WTC11 (cell line): ENCODE results near the gene MTUS2. TPM values are rescaled to one million over a fixed set of nuclear protein-coding genes. Genes with fewer than 3 reads are reported as not detected.

Experiments used
- ATAC-seq: fragments of 200-7000 bp; cut with Tn5 transposase; 2 replicates; pipeline ENCODE4 v1.10.0; 2021; ENCODE audit warnings: mild to moderate bottlenecking, moderate library complexity
- CTCF ChIA-PET: fragments of 300-600 bp; sonication (Branson Sonifier 250); formaldehyde crosslinking; loops from one replicate; lab custom pipeline; 2021; ENCODE audit warnings: antibody characterized with exemption; lab: Charles Lee
- POLR2A ChIA-PET: fragments of 350-600 bp; sonication (Branson Sonifier 250); formaldehyde crosslinking; loops from one replicate; lab custom pipeline; 2021; ENCODE audit warnings: antibody characterized with exemption; lab: Charles Lee
- DNase-seq: peaks from one replicate; pipeline ENCODE4 v3.0.0; 2021; ENCODE audit warnings: low spot score
- H3K27ac Mint-ChIP-seq: 2 replicates; pipeline ENCODE4 v1.8.0; 2021; ENCODE audit warnings: mixed read lengths
- H3K27me3 Mint-ChIP-seq: 2 replicates; pipeline ENCODE4 v1.8.0; 2021; ENCODE audit warnings: low read depth, mild to moderate bottlenecking, moderate library complexity, mixed read lengths
- H3K36me3 Mint-ChIP-seq: 2 replicates; pipeline ENCODE4 v1.8.0; 2021; ENCODE audit warnings: mixed read lengths
- H3K4me1 Mint-ChIP-seq: 2 replicates; pipeline ENCODE4 v1.8.0; 2022; ENCODE audit warnings: mixed read lengths
- H3K4me3 Mint-ChIP-seq: 2 replicates; pipeline ENCODE4 v1.8.0; 2021; ENCODE audit warnings: mild to moderate bottlenecking, moderate library complexity, mixed read lengths
- H3K9me3 Mint-ChIP-seq: 2 replicates; pipeline ENCODE4 v1.8.0; 2021; ENCODE audit warnings: mixed read lengths
- ARID4B ChIP-seq: sonication (generic); formaldehyde crosslinking; IDR thresholded peaks from 2 replicates; pipeline ENCODE4 v1.8.0; 2023; ENCODE audit warnings: missing genetic modification reagents, mild to moderate bottlenecking, borderline replicate concordance
- CBFB ChIP-seq: sonication (generic); formaldehyde crosslinking; IDR thresholded peaks from 2 replicates; pipeline ENCODE4 v1.8.1; 2022; ENCODE audit warnings: mild to moderate bottlenecking, low read depth, missing genetic modification reagents
- CREB1 ChIP-seq: sonication (generic); formaldehyde crosslinking; IDR thresholded peaks from 2 replicates; pipeline ENCODE4 v1.8.0; 2023; ENCODE audit warnings: mild to moderate bottlenecking, missing genetic modification reagents
- CREM ChIP-seq: sonication (generic); formaldehyde crosslinking; IDR thresholded peaks from 2 replicates; pipeline ENCODE4 v1.8.1; 2022; ENCODE audit warnings: mild to moderate bottlenecking, missing genetic modification reagents, moderate library complexity
- ELF4 ChIP-seq: sonication (generic); formaldehyde crosslinking; IDR thresholded peaks from 2 replicates; pipeline ENCODE4 v1.8.1; 2022; ENCODE audit warnings: low read depth, mild to moderate bottlenecking, moderate library complexity, missing genetic modification reagents
- ERG ChIP-seq: fragments of 250-450 bp; sonication (Bioruptor Pico); IDR thresholded peaks from 2 replicates; pipeline ENCODE4 v1.8.0; 2021; ENCODE audit warnings: mild to moderate bottlenecking
- ESRRA ChIP-seq: sonication (generic); formaldehyde crosslinking; IDR thresholded peaks from 2 replicates; pipeline ENCODE4 v1.8.1; 2022; ENCODE audit warnings: mild to moderate bottlenecking, missing genetic modification reagents, borderline replicate concordance
- ETV6 ChIP-seq: sonication (generic); formaldehyde crosslinking; IDR thresholded peaks from 2 replicates; pipeline ENCODE4 v1.8.1; 2022; ENCODE audit warnings: mild to moderate bottlenecking, missing genetic modification reagents
- FOXJ3 ChIP-seq: sonication (generic); formaldehyde crosslinking; IDR thresholded peaks from 2 replicates; pipeline ENCODE4 v1.9.0; 2021; ENCODE audit warnings: missing genetic modification reagents, mild to moderate bottlenecking, borderline replicate concordance
- GTF2I ChIP-seq: fragments of 250-450 bp; sonication (Bioruptor Pico); conservative IDR thresholded peaks from 2 replicates; pipeline ENCODE4 v1.4.0; 2021; ENCODE audit warnings: mild to moderate bottlenecking
- IRF2 ChIP-seq: sonication (generic); formaldehyde crosslinking; IDR thresholded peaks from 2 replicates; pipeline ENCODE4 v1.8.0; 2022; ENCODE audit warnings: low read depth, missing genetic modification reagents, borderline replicate concordance
- JAZF1 ChIP-seq: fragments of 250-450 bp; sonication (Bioruptor Pico); IDR thresholded peaks from 2 replicates; pipeline ENCODE4 v1.9.0; 2021; ENCODE audit warnings: moderate library complexity, mild to moderate bottlenecking, inconsistent platforms
- KAT7 ChIP-seq: sonication (generic); formaldehyde crosslinking; IDR thresholded peaks from 2 replicates; pipeline ENCODE4 v1.8.1; 2023; ENCODE audit warnings: missing genetic modification reagents, mild to moderate bottlenecking, borderline replicate concordance
- MAX ChIP-seq: sonication (generic); formaldehyde crosslinking; IDR thresholded peaks from 2 replicates; pipeline ENCODE4 v1.8.0; 2022; ENCODE audit warnings: mild to moderate bottlenecking, missing genetic modification reagents
- MYBL2 ChIP-seq: sonication (generic); formaldehyde crosslinking; IDR thresholded peaks from 2 replicates; pipeline ENCODE4 v1.8.1; 2023; ENCODE audit warnings: mild to moderate bottlenecking, moderate library complexity, missing genetic modification reagents
- NFATC4 ChIP-seq: fragments of 250-450 bp; sonication (Bioruptor Pico); IDR thresholded peaks from 2 replicates; pipeline ENCODE4 v1.9.0; 2021; ENCODE audit warnings: mild to moderate bottlenecking
- NFE2L1 ChIP-seq: sonication (generic); formaldehyde crosslinking; IDR thresholded peaks from 2 replicates; pipeline ENCODE4 v1.8.1; 2023; ENCODE audit warnings: missing genetic modification reagents
- NR1H2 ChIP-seq: sonication (generic); formaldehyde crosslinking; IDR thresholded peaks from 2 replicates; pipeline ENCODE4 v1.9.0; 2021; ENCODE audit warnings: mild to moderate bottlenecking, moderate library complexity, missing genetic modification reagents
- NR3C1 ChIP-seq: sonication (generic); formaldehyde crosslinking; conservative IDR thresholded peaks from 2 replicates; pipeline ENCODE4 v1.8.1; 2023; ENCODE audit warnings: low read depth, mild to moderate bottlenecking, missing genetic modification reagents
- RORB ChIP-seq: fragments of 250-450 bp; sonication (Bioruptor Pico); IDR thresholded peaks from 2 replicates; pipeline ENCODE4 v1.9.0; 2021; ENCODE audit warnings: mild to moderate bottlenecking
- SMAD4 ChIP-seq: sonication (generic); formaldehyde crosslinking; IDR thresholded peaks from 2 replicates; pipeline ENCODE4 v1.8.0; 2022; ENCODE audit warnings: mild to moderate bottlenecking, missing genetic modification reagents
- SOX15 ChIP-seq: fragments of 250-450 bp; sonication (Bioruptor Pico); IDR thresholded peaks from 2 replicates; pipeline ENCODE4 v1.9.0; 2021; ENCODE audit warnings: mild to moderate bottlenecking
- TEAD4 ChIP-seq: sonication (generic); formaldehyde crosslinking; IDR thresholded peaks from 2 replicates; pipeline ENCODE4 v1.8.0; 2022; ENCODE audit warnings: mild to moderate bottlenecking, missing genetic modification reagents
- TP53 ChIP-seq: sonication (generic); formaldehyde crosslinking; IDR thresholded peaks from 2 replicates; pipeline ENCODE4 v1.8.1; 2023; ENCODE audit warnings: mild to moderate bottlenecking, missing genetic modification reagents
- USF1 ChIP-seq: sonication (generic); formaldehyde crosslinking; IDR thresholded peaks from 2 replicates; pipeline ENCODE4 v1.8.0; 2022; ENCODE audit warnings: mild to moderate bottlenecking, missing genetic modification reagents
- ZMAT4 ChIP-seq: fragments of 250-450 bp; sonication (Bioruptor Pico); IDR thresholded peaks from 2 replicates; pipeline ENCODE4 v1.9.0; 2021; ENCODE audit warnings: mild to moderate bottlenecking
- ZNF423 ChIP-seq: fragments of 250-450 bp; sonication (Bioruptor Pico); IDR thresholded peaks from 2 replicates; pipeline ENCODE4 v2.1.2; 2022; ENCODE audit warnings: mild to moderate bottlenecking, moderate library complexity
- ZNF532 ChIP-seq: fragments of 250-450 bp; sonication (Bioruptor Pico); IDR thresholded peaks from 2 replicates; pipeline ENCODE4 v1.9.0; 2021; ENCODE audit warnings: mild to moderate bottlenecking, borderline replicate concordance
- ZNF671 ChIP-seq: fragments of 250-450 bp; sonication (Bioruptor Pico); IDR thresholded peaks from 2 replicates; pipeline ENCODE4 v1.8.0; 2021; ENCODE audit warnings: mild to moderate bottlenecking
- total RNA-seq: library from RNA; stranded (reverse); gene quantifications from 3 replicates; pipeline ENCODE4 v1.2.3, GENCODE V29; 2021

MTUS2 gene
- total RNA-seq, 1 experiment from 2014 or later = 0.22 TPM

GRCh38 chr13:29384871-29385270 is 564.7 kb downstream of the MTUS2 start:
- no peak overlapping the region for H3K27ac Mint-ChIP-seq
- H3K27me3 Mint-ChIP-seq = no peaks in the 10 kb centered on the region
- CTCF ChIA-PET = no interaction called here
- H3K4me1 Mint-ChIP-seq = peaks cover 3% of the 10 kb centered on the region; the same call in 1 of the 2 replicates
- no peak for TF ChIP-seq ZNF532 (CRISPR knock-in tag)
- TF ChIP-seq ETV6 (CRISPR knock-in tag) = no peak
- TF ChIP-seq FOXJ3 (CRISPR knock-in tag) = no peak
- TF ChIP-seq ERG (CRISPR knock-in tag) = no peak
- TF ChIP-seq IRF2 = no peak
- no peak for TF ChIP-seq CREB1
- no peak for TF ChIP-seq ESRRA
- TF ChIP-seq JAZF1 = no peak
- TF ChIP-seq NR3C1 (CRISPR knock-in tag) = no peak
- TF ChIP-seq ZMAT4 = no peak
- no peak for TF ChIP-seq CREM
- TF ChIP-seq SOX15 (CRISPR knock-in tag) = no peak
- no peak for TF ChIP-seq SMAD4 (CRISPR knock-in tag)
- TF ChIP-seq KAT7 (CRISPR knock-in tag) = no peak
- TF ChIP-seq CBFB (CRISPR knock-in tag) = no peak
- no peaks in the 10 kb centered on the region for H3K36me3 Mint-ChIP-seq
- H3K9me3 Mint-ChIP-seq = peaks cover 8% of the 10 kb centered on the region
- POLR2A ChIA-PET = no interaction called here
- no peak for DNase-seq
- no peak for ATAC-seq
- no peak overlapping the region for H3K4me3 Mint-ChIP-seq

GRCh38 chr13:29386246-29386645 is 566.1 kb downstream of the MTUS2 start:
- H3K27ac Mint-ChIP-seq = no peak overlapping the region
- no peaks in the 10 kb centered on the region for H3K36me3 Mint-ChIP-seq
- peaks cover 3% of the 10 kb centered on the region; the same call in 1 of the 2 replicates for H3K4me1 Mint-ChIP-seq
- CTCF ChIA-PET = no interaction called here
- DNase-seq = no peak
- no peaks in the 10 kb centered on the region; the same call in 1 of the 2 replicates for H3K27me3 Mint-ChIP-seq
- H3K9me3 Mint-ChIP-seq = peaks cover 8% of the 10 kb centered on the region
- H3K4me3 Mint-ChIP-seq = no peak overlapping the region
- POLR2A ChIA-PET = no interaction called here
- no peak for ATAC-seq
- TF ChIP-seq TP53 (CRISPR knock-in tag) = no peak
- no peak for TF ChIP-seq GTF2I
- no peak for TF ChIP-seq MAX
- TF ChIP-seq MYBL2 (CRISPR knock-in tag) = no peak
- TF ChIP-seq RORB = no peak
- TF ChIP-seq ELF4 (CRISPR knock-in tag) = no peak
- TF ChIP-seq NR1H2 (CRISPR knock-in tag) = no peak
- TF ChIP-seq NFATC4 (CRISPR knock-in tag) = no peak
- TF ChIP-seq ARID4B (CRISPR knock-in tag) = no peak
- no peak for TF ChIP-seq ZNF423
- TF ChIP-seq USF1 (CRISPR knock-in tag) = no peak
- no peak for TF ChIP-seq ZNF671 (CRISPR knock-in tag)
- no peak for TF ChIP-seq NFE2L1 (CRISPR knock-in tag)
- TF ChIP-seq SOX15 (CRISPR knock-in tag) = no peak
- TF ChIP-seq TEAD4 (CRISPR knock-in tag) = no peak
- no peak for TF ChIP-seq ETV6 (CRISPR knock-in tag)
